SU-DHL-6 (cell line): ENCODE data around the gene CLHC1.

Experiments used
- EZH2phosphoT487 ChIP-seq: fragments of 200-600 bp; sonication (generic), shearing (Covaris generic); conservative IDR thresholded peaks from 2 replicates; pipeline ENCODE4 v1.6.1; 2018; ENCODE audit warnings: mild to moderate bottlenecking, antibody characterized with exemption, low read length, moderate library complexity, mixed read lengths
- TF ChIP-seq, protein P1 (sequence below): fragments of 200-600 bp; sonication (generic); IDR thresholded peaks from one replicate; pipeline ENCODE4 v1.5.1; 2017; ENCODE audit warnings: antibody characterized with exemption, mild to moderate bottlenecking, low read length, moderate library complexity; ENCODE audit not compliant: insufficient read depth, poor library complexity, severe bottlenecking

DNA sequence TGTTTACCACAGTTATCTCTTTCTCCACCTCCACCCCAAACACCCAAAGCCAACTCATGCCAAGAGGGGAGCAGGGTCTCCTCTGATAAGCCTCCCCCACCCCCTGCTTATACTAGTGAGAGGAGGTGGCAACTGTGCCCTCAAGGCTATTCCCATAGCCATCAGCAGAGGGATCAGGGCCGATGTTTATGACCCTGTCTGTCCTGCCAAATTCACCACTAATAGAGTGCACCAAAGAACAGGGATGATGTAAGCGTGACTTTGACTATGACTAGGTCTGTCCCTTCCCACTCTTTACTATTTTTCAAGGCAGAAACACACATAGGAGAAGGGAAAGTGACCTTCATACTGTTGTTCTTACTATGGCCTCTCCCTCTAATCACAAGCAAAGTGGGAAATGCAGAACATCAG, 74.6 kb downstream of the CLHC1 start:
- TF ChIP-seq, protein P1, sequence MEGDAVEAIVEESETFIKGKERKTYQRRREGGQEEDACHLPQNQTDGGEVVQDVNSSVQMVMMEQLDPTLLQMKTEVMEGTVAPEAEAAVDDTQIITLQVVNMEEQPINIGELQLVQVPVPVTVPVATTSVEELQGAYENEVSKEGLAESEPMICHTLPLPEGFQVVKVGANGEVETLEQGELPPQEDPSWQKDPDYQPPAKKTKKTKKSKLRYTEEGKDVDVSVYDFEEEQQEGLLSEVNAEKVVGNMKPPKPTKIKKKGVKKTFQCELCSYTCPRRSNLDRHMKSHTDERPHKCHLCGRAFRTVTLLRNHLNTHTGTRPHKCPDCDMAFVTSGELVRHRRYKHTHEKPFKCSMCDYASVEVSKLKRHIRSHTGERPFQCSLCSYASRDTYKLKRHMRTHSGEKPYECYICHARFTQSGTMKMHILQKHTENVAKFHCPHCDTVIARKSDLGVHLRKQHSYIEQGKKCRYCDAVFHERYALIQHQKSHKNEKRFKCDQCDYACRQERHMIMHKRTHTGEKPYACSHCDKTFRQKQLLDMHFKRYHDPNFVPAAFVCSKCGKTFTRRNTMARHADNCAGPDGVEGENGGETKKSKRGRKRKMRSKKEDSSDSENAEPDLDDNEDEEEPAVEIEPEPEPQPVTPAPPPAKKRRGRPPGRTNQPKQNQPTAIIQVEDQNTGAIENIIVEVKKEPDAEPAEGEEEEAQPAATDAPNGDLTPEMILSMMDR = no peak
- TF ChIP-seq EZH2phosphoT487 = no peak
